ENCODE measurements around the gene RPS15A. TPM values are rescaled to one million over a fixed set of nuclear protein-coding genes. Genes with fewer than 3 reads are reported as not detected.

The RPS15A gene
- total and polyA plus RNA-seq, 2 experiments from 2014 or later = 588 to 2,370 TPM

GRCh38 chr16:18832006-18832405, 41.9 kb upstream of the RPS15A start:
- WGBS (ENCODE audit: low lambda C conversion rate, missing lambda C conversion rate) = 77% methylated on average over 2 of the region's 2 CpGs
- Histone ChIP-seq H3K4me3 (no peak overlapping the region), H3K4me1 (ENCODE audit: insufficient read depth) (no peaks in the 10 kb centered on the region), H3K9me3 (ENCODE audit: low read depth) (no peaks in the 10 kb centered on the region), H3K4me2 (no peak overlapping the region), H4K20me1 (ENCODE audit: insufficient read depth, poor library complexity, severe bottlenecking) (no peaks in the 10 kb centered on the region), H3K36me3 (replicated peaks; ENCODE audit: insufficient read depth, low read depth) (peaks cover 12% of the 10 kb centered on the region), H2AFZ (no peak overlapping the region), H3K9me2 (replicated peaks; ENCODE audit: insufficient read depth) (no peaks in the 10 kb centered on the region), H3K27me3 (no peaks in the 10 kb centered on the region), H3K27ac (no peak overlapping the region), H3K79me2 (no peaks in the 10 kb centered on the region)
- DNase-seq (ENCODE audit: low spot score) = no peak
- TF ChIP-seq EZH2 (IDR thresholded peaks at IDR 0.05; ENCODE audit: borderline replicate concordance) (no peak), EZH2phosphoT487 (IDR thresholded peaks at IDR 0.05; ENCODE audit: low read depth, severe bottlenecking, unreplicated experiment) (no peak)
- TF ChIP-seq, protein P1, sequence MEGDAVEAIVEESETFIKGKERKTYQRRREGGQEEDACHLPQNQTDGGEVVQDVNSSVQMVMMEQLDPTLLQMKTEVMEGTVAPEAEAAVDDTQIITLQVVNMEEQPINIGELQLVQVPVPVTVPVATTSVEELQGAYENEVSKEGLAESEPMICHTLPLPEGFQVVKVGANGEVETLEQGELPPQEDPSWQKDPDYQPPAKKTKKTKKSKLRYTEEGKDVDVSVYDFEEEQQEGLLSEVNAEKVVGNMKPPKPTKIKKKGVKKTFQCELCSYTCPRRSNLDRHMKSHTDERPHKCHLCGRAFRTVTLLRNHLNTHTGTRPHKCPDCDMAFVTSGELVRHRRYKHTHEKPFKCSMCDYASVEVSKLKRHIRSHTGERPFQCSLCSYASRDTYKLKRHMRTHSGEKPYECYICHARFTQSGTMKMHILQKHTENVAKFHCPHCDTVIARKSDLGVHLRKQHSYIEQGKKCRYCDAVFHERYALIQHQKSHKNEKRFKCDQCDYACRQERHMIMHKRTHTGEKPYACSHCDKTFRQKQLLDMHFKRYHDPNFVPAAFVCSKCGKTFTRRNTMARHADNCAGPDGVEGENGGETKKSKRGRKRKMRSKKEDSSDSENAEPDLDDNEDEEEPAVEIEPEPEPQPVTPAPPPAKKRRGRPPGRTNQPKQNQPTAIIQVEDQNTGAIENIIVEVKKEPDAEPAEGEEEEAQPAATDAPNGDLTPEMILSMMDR (IDR thresholded peaks at IDR 0.05; ENCODE audit: poor library complexity) = no peak

DNA sequence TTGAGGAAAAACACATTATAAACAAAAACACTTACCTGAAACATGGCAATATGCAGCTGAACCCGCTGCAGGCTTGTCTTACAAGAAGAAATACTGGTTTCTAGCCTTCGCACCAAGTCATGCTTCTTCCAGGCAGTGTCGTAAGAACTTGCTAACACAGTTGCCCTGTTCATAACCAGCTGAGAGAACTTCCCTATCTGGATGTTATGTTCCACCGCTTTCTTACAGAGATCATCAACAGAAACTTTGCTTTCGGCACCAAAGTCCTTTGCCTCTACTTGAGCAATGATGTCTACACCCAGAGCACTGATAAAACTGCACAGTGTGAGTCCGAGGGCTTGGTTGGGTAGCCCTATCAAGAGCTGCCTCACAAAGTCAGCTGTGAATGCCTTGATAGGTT, 39.1 kb upstream of the RPS15A start:
- no peaks in the 10 kb centered on the region for H3K27me3 ChIP-seq

DNA sequence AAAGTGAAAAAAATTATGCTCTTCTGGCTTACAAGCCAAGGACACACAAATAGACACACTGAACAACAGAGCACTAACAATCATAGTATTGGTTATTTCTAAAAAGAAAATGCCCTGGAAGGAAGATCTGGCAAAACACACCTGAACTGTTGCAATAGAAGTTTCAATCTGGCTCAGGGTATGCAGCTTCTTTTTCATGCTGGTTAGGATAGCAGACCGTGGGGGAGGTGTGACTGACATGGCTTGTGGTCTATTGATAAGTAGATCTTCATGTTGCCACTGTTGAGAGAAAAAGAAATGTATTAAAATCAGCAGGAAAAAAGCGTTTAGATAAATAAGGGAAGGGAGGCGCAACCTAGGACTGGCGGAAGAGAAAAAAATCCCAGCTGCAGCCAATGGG, 37.8 kb upstream of the RPS15A start:
- Histone ChIP-seq H3K27me3 (no peaks in the 10 kb centered on the region), H2AFZ (no peak overlapping the region), H3K4me2 (no peak overlapping the region), H3K79me2 (no peaks in the 10 kb centered on the region), H3K27ac (no peak overlapping the region), H3K36me3 (replicated peaks; ENCODE audit: insufficient read depth, low read depth) (peaks cover 12% of the 10 kb centered on the region), H3K4me3 (no peak overlapping the region), H3K9me3 (ENCODE audit: low read depth) (no peaks in the 10 kb centered on the region), H4K20me1 (ENCODE audit: insufficient read depth, poor library complexity, severe bottlenecking) (no peaks in the 10 kb centered on the region), H3K9me2 (replicated peaks; ENCODE audit: insufficient read depth) (no peaks in the 10 kb centered on the region), H3K4me1 (ENCODE audit: insufficient read depth) (no peaks in the 10 kb centered on the region)
- no peak for DNase-seq (ENCODE audit: low spot score)
- 93% methylated on average over 4 of the region's 4 CpGs for WGBS (ENCODE audit: low lambda C conversion rate, missing lambda C conversion rate)
- TF ChIP-seq, protein P1 (IDR thresholded peaks at IDR 0.05; ENCODE audit: poor library complexity) = no peak
- TF ChIP-seq EZH2phosphoT487 (IDR thresholded peaks at IDR 0.05; ENCODE audit: low read depth, severe bottlenecking, unreplicated experiment) = no peak
- TF ChIP-seq EZH2 (IDR thresholded peaks at IDR 0.05; ENCODE audit: borderline replicate concordance) = no peak

More for the DNA sequence above, 39.1 kb upstream of the RPS15A start:
- TF ChIP-seq EZH2phosphoT487 (IDR thresholded peaks at IDR 0.05; ENCODE audit: low read depth, severe bottlenecking, unreplicated experiment) (no peak), EZH2 (IDR thresholded peaks at IDR 0.05; ENCODE audit: borderline replicate concordance) (no peak)
- TF ChIP-seq, protein P1 (IDR thresholded peaks at IDR 0.05; ENCODE audit: poor library complexity) = no peak
- no peak overlapping the region for H3K4me2 ChIP-seq
- no peak overlapping the region for H2AFZ ChIP-seq
- no peaks in the 10 kb centered on the region for H3K9me3 ChIP-seq (ENCODE audit: low read depth)
- 95% methylated on average over 6 of the region's 6 CpGs for WGBS (ENCODE audit: low lambda C conversion rate, missing lambda C conversion rate)
- no peaks in the 10 kb centered on the region for H3K4me1 ChIP-seq (ENCODE audit: insufficient read depth)
- H3K36me3 ChIP-seq (replicated peaks; ENCODE audit: insufficient read depth, low read depth) = peaks cover 12% of the 10 kb centered on the region
- DNase-seq (ENCODE audit: low spot score) = no peak
- no peaks in the 10 kb centered on the region for H3K79me2 ChIP-seq
- no peaks in the 10 kb centered on the region for H3K9me2 ChIP-seq (replicated peaks; ENCODE audit: insufficient read depth)
- no peaks in the 10 kb centered on the region for H4K20me1 ChIP-seq (ENCODE audit: insufficient read depth, poor library complexity, severe bottlenecking)
- no peak overlapping the region for H3K4me3 ChIP-seq
- no peak overlapping the region for H3K27ac ChIP-seq

DNA sequence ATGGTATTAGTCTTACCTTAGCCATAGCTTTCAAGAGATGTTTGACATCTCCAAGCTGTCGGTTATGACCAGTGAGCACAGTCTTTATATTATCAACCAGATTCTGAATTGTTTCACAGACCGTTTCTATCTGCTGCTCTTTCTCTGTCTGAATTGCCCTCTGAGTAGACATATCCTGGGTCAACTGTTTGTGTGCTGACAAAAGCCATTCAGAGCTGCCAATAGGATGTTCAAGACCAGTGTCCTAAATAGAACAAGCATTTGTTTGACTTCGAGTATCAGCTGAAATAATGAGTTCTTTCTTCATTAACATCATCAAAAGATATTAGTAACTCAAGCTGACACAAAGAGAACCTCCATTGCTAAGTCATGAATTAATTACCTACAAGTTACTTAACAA, 26.2 kb upstream of the RPS15A start:
- Histone ChIP-seq H3K9me3 (ENCODE audit: low read depth) (no peaks in the 10 kb centered on the region), H3K4me2 (no peak overlapping the region), H3K27ac (no peak overlapping the region), H3K4me1 (ENCODE audit: insufficient read depth) (no peaks in the 10 kb centered on the region), H3K27me3 (no peaks in the 10 kb centered on the region), H3K4me3 (no peak overlapping the region), H3K9me2 (replicated peaks; ENCODE audit: insufficient read depth) (no peaks in the 10 kb centered on the region), H3K36me3 (replicated peaks; ENCODE audit: insufficient read depth, low read depth) (peaks cover 5% of the 10 kb centered on the region), H4K20me1 (ENCODE audit: insufficient read depth, poor library complexity, severe bottlenecking) (no peaks in the 10 kb centered on the region), H3K79me2 (no peaks in the 10 kb centered on the region), H2AFZ (no peak overlapping the region)
- 92% methylated on average over 3 of the region's 3 CpGs for WGBS (ENCODE audit: low lambda C conversion rate, missing lambda C conversion rate)
- DNase-seq (ENCODE audit: low spot score) = no peak
- no peak for TF ChIP-seq EZH2phosphoT487 (IDR thresholded peaks at IDR 0.05; ENCODE audit: low read depth, severe bottlenecking, unreplicated experiment)
- TF ChIP-seq, protein P1 (IDR thresholded peaks at IDR 0.05; ENCODE audit: poor library complexity) = no peak
- no peak for TF ChIP-seq EZH2 (IDR thresholded peaks at IDR 0.05; ENCODE audit: borderline replicate concordance)
